Choroid plexus epithelial cell (primary cell): ENCODE measurements around the gene DAPK1.

Source experiments
- DNase-seq: peaks from one replicate; pipeline ENCODE4 v3.0.0-alpha.2; 2010; ENCODE audit warnings: low read depth
- H3K4me3 ChIP-seq: 2 replicates; pipeline ENCODE4 v1.5.1; 2011; ENCODE audit warnings: low read depth, mild to moderate bottlenecking, control low read depth, low read length, moderate library complexity
- CTCF ChIP-seq: conservative IDR thresholded peaks from 2 replicates; pipeline ENCODE4 v1.5.1; 2011; ENCODE audit warnings: low read depth, mild to moderate bottlenecking, control low read depth, inconsistent platforms, low read length, moderate library complexity

DAPK1 gene

GRCh38 chr9:87581949-87582637, 84.4 kb downstream of the DAPK1 start:
- DNase-seq = no peak
- no peak overlapping the region for H3K4me3 ChIP-seq
- TF ChIP-seq CTCF = no peak

GRCh38 chr9:87584326-87584725, 86.7 kb downstream of the DAPK1 start:
- DNase-seq = no peak
- no peak for TF ChIP-seq CTCF
- no peak overlapping the region for H3K4me3 ChIP-seq

- no peak for TF ChIP-seq CTCF
- no peak overlapping the region for H3K4me3 ChIP-seq
- DNase-seq = peak; percentile 42
These were observed 87.6 kb downstream of the DAPK1 start for GRCh38 chr9:87585123-87585855.

- no peak for DNase-seq
- no peak for TF ChIP-seq CTCF
These were observed 89.2 kb downstream of the DAPK1 start for GRCh38 chr9:87586731-87587355.

GRCh38 chr9:87587356-87587745, 89.7 kb downstream of the DAPK1 start:
- DNase-seq = no peak
- no peak for TF ChIP-seq CTCF
- H3K4me3 ChIP-seq = no peak overlapping the region

More at GRCh38 chr9:87586731-87587355, 89.2 kb downstream of the DAPK1 start:
- H3K4me3 ChIP-seq = no peak overlapping the region

- DNase-seq = no peak
These were observed 90.2 kb downstream of the DAPK1 start for GRCh38 chr9:87587864-87588263.

More at GRCh38 chr9:87587864-87588263, 90.2 kb downstream of the DAPK1 start:
- TF ChIP-seq CTCF = no peak
- no peak overlapping the region for H3K4me3 ChIP-seq
